OCI-LY1 (cell line): Measurements from ENCODE around the gene CFAP74.

Experiments
- CTCF ChIP-seq: fragments of 200-600 bp; sonication (generic), shearing (Covaris generic); IDR thresholded peaks from 2 replicates; pipeline ENCODE4 v1.5.1; 2017; ENCODE audit warnings: mild to moderate bottlenecking, antibody characterized with exemption, low read length, moderate library complexity, mixed read lengths
- EZH2 ChIP-seq: fragments of 200-600 bp; sonication (generic), shearing (Covaris generic); IDR thresholded peaks from 2 replicates; pipeline ENCODE4 v1.8.0; 2017; ENCODE audit warnings: borderline replicate concordance, mixed run types, mild to moderate bottlenecking, antibody characterized with exemption, low read length, moderate library complexity, mixed read lengths

GRCh38 chr1:1960480-1961196 is 42.9 kb downstream of the CFAP74 start:
- TF ChIP-seq CTCF = no peak
- no peak for TF ChIP-seq EZH2
